ENCODE measurements around the gene RAET1G.

RAET1G gene

DNA sequence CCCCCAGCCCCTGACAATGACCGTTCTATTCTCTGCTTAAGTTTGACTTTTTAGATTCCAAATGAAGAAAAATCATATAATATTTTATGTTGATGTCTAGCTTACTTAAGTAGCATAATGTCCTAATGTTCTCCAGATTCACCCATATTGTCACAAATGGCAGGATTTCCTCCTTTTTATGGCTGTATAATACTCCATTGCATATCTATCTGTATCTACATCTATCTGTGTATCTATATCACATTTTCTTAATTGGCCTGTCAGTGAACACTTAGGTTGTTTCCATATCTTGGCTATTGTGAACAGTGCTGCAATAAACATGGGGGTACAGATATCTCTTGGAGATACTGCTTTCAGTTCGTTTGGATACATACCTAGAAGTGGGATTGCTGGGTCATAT lies 51.7 kb downstream of the RAET1G start:
- TF ChIP-seq POLR2AphosphoS5 (IDR thresholded peaks at IDR 0.05; ENCODE audit: low read depth, low read length) = no peak
- TF ChIP-seq SIN3A (IDR thresholded peaks at IDR 0.05; ENCODE audit: borderline replicate concordance, insufficient read depth, low read length) = no peak
- no peak for TF ChIP-seq FOXP2 (optimal IDR thresholded peaks at IDR 0.05; ENCODE audit: borderline replicate concordance, extremely low read depth, extremely low read length, insufficient read depth)
- TF ChIP-seq, protein P1, sequence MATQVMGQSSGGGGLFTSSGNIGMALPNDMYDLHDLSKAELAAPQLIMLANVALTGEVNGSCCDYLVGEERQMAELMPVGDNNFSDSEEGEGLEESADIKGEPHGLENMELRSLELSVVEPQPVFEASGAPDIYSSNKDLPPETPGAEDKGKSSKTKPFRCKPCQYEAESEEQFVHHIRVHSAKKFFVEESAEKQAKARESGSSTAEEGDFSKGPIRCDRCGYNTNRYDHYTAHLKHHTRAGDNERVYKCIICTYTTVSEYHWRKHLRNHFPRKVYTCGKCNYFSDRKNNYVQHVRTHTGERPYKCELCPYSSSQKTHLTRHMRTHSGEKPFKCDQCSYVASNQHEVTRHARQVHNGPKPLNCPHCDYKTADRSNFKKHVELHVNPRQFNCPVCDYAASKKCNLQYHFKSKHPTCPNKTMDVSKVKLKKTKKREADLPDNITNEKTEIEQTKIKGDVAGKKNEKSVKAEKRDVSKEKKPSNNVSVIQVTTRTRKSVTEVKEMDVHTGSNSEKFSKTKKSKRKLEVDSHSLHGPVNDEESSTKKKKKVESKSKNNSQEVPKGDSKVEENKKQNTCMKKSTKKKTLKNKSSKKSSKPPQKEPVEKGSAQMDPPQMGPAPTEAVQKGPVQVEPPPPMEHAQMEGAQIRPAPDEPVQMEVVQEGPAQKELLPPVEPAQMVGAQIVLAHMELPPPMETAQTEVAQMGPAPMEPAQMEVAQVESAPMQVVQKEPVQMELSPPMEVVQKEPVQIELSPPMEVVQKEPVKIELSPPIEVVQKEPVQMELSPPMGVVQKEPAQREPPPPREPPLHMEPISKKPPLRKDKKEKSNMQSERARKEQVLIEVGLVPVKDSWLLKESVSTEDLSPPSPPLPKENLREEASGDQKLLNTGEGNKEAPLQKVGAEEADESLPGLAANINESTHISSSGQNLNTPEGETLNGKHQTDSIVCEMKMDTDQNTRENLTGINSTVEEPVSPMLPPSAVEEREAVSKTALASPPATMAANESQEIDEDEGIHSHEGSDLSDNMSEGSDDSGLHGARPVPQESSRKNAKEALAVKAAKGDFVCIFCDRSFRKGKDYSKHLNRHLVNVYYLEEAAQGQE (IDR thresholded peaks at IDR 0.05; ENCODE audit: insufficient read depth in 1 of 2, low read depth in 2 of 2, low read length in 2 of 2) = no peak
- TF ChIP-seq TAF1 (IDR thresholded peaks at IDR 0.05; ENCODE audit: borderline replicate concordance, insufficient read depth, low read length) = no peak

DNA sequence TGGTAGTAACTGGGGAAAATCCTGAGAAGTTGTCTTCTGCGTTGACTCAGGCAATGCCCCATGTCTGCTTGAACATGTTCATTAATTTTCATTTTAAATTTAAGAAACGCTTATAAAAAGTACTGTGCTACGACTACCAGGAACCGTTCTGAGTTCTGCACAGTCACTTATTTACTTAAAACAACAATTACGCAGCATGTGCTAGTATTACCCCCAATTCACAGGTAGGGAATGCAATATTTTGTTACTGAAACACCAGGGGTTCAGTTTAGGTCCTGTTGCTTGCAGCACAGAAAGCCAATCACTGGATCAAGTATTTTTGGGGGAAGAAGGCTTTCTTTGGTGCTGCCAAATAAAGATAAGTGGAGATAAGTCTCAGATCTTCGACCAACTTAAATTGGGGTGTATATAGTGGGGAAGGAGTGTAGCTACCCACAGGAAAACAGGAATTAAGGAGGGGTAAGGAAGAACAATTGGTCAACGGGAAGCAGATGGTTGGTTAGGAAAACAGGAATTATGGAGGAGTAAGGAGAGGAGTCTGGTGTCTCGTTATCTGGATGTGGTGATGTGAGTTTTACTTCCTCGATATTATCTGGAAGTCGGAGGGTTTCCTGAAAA lies 53.5 kb downstream of the RAET1G start:
- TF ChIP-seq, protein P1 (IDR thresholded peaks at IDR 0.05; ENCODE audit: insufficient read depth in 1 of 2, low read depth in 2 of 2, low read length in 2 of 2) = no peak
- TF ChIP-seq POLR2AphosphoS5 (IDR thresholded peaks at IDR 0.05; ENCODE audit: low read depth, low read length) = no peak
- TF ChIP-seq SIN3A (IDR thresholded peaks at IDR 0.05; ENCODE audit: borderline replicate concordance, insufficient read depth, low read length) = no peak
- no peak for TF ChIP-seq FOXP2 (optimal IDR thresholded peaks at IDR 0.05; ENCODE audit: borderline replicate concordance, extremely low read depth, extremely low read length, insufficient read depth)
- no peak for TF ChIP-seq TAF1 (IDR thresholded peaks at IDR 0.05; ENCODE audit: borderline replicate concordance, insufficient read depth, low read length)

DNA sequence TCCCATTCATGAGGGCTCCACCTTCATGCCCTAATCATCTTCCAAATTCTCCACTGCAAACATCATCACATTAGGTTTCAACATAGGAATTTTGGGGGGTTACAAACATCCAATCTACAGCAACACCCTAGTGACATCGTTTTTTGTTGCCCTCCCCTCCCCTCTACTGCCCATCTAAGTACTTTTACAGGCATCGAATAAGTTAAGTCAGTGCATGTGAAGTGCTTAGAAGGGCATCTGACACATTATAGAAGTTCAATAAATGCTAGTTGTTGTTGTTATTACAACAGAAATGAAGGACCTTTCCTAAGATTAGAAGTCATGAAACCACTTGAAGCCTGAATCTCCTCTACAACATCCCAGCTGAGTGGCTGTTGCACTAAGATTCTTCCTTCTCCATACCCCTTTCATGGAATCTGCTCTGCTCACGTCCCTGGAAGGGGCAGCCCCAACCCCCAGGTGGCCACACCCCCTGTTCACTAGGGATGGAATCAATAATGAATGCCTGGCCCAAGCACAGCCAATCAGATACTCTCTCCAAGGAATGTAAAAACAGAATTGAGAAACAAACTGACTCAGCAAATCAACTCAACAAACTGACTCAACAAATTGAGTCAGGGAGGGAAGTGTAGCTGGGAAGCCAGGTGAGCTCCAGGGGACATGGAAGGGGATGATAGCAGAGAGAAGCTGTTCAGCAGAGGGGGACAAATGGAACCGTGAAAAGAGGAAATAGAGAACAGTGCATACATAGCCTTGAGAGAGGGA lies 54.9 kb downstream of the RAET1G start:
- TF ChIP-seq, protein P1 (IDR thresholded peaks at IDR 0.05; ENCODE audit: insufficient read depth in 1 of 2, low read depth in 2 of 2, low read length in 2 of 2) = no peak
- TF ChIP-seq TAF1 (IDR thresholded peaks at IDR 0.05; ENCODE audit: borderline replicate concordance, insufficient read depth, low read length) (no peak), FOXP2 (optimal IDR thresholded peaks at IDR 0.05; ENCODE audit: borderline replicate concordance, extremely low read depth, extremely low read length, insufficient read depth) (no peak), SIN3A (IDR thresholded peaks at IDR 0.05; ENCODE audit: borderline replicate concordance, insufficient read depth, low read length) (no peak), POLR2AphosphoS5 (IDR thresholded peaks at IDR 0.05; ENCODE audit: low read depth, low read length) (no peak)

Data from PFSK-1 (cell line).